GM18508 (cell line): Measurements from ENCODE around the gene DOC2B.

Experiments
- ATAC-seq: cut with Tn5 transposase; IDR thresholded peaks from one replicate; pipeline ENCODE4 v1.9.1; 2021; ENCODE audit warnings: moderate number of reproducible peaks; ENCODE audit not compliant: insufficient read depth, unreplicated experiment

Gene DOC2B

GRCh38 chr17:193841-194806, 12.7 kb upstream of the DOC2B start:
- ATAC-seq: no peak

GRCh38 chr17:193426-193810, 12.0 kb upstream of the DOC2B start:
- no peak for ATAC-seq

DNA sequence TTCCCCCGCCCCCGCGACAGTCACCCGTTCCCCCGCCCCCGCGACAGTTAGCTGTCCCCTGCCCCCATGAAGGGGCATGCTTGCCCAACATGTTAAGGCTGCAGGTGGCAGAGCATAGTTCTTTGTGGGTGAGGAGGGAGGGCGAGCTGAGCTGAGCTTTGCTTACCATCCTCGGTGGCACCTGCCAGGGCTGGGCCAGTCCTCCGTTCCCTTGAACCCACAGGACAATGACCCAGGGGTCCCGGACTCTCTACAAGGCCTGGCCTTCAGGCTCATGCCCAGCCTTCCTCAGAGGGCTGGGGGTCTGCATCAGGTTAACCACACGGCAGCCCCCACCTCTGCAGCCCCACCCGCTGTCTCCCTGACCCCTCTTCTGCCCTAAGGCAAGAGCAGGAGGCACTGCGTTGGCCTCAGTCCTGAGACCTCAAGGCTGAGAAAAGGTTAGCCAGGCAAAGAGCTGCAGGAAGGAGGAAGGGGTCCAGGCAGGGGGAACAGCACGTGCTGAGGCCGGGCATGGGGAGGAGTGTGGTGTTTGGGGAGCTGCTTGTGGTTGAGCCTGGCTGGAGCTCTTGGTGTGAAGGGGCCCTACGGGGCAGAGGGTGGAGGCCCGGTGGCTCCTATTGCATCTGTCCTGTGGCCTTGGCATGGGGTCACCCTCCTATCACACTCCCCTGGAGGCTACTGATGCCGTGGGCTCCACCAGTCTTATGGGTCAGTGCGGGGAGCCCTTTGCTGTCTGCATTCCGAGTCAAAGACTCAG, 11.4 kb upstream of the DOC2B start:
- no peak for ATAC-seq

DNA sequence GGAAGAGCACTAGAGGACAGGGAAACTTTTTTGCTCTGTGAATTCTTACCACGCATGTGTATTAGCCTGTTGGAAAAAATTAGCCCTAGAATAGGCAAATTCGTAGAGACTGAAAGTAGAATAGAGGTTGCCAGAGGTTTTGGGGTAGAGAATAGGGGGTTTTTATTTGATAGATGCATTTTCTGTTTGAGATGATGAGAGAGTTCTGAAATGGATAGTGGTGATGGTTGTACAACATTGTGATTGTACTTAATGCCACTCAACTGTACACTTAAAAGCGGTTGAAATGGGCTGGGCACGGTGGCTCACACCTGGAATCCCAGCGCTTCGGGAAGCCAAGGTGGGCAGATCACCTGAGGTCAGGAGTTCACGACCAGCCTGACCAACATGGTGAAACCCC, 8.0 kb upstream of the DOC2B start:
- no peak for ATAC-seq

DNA sequence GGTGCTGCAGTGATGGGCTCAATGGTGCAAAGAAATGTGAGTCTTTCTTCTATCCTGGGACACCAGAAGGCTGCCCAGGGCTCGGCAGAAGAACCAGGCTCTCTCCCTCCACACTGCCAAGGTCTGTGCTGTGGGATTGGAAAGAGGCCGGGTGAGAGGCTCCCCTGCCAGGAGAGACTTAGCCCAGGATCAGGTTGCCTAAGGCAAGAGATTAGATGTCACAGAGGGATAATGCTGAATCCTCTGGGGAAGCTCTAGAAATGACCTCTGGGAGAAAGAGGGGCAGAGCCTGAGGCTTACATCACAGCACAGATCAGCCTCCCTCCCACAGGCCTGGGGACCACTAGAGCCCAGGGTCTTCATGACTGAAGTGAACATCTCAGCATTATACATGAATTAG, 5.7 kb upstream of the DOC2B start:
- ATAC-seq: no peak

DNA sequence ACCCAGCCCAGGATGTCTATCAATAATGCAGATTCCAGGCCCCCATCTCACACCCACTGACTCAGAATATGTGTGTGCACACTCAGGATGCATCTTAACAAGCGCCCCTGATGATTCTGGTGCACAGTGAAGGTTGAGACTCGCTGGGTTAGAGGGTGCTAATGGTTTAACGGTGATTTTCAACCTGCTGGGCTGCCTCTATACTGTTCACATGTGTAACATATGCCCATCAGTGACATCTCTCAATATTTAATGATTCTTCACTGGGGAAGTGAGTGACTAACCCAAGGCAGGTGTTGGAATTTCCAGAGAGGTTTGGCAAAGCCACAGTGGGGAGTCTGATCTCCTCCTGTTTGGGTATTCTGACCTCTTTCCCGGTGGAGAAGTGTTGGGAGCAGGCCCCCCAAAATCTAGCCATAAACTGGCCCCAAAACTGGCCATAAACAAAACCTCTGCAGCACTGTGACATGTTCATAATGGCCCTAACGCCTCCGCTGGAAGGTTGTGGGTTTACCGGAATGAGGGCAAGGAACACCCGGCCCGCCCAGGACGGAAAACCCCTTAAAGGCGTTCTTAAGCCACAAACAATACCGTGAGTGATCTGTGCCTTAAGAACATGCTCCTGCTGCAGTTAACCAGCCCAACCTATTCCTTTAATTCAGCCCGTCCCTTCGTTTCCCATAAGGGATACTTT, 4.1 kb upstream of the DOC2B start:
- ATAC-seq: no peak

- ATAC-seq: no peak
These were observed 1.6 kb upstream of the DOC2B start for GRCh38 chr17:183021-183420.

GRCh38 chr17:182050-182751, 751 bp upstream of the DOC2B start:
- ATAC-seq: no peak

DNA sequence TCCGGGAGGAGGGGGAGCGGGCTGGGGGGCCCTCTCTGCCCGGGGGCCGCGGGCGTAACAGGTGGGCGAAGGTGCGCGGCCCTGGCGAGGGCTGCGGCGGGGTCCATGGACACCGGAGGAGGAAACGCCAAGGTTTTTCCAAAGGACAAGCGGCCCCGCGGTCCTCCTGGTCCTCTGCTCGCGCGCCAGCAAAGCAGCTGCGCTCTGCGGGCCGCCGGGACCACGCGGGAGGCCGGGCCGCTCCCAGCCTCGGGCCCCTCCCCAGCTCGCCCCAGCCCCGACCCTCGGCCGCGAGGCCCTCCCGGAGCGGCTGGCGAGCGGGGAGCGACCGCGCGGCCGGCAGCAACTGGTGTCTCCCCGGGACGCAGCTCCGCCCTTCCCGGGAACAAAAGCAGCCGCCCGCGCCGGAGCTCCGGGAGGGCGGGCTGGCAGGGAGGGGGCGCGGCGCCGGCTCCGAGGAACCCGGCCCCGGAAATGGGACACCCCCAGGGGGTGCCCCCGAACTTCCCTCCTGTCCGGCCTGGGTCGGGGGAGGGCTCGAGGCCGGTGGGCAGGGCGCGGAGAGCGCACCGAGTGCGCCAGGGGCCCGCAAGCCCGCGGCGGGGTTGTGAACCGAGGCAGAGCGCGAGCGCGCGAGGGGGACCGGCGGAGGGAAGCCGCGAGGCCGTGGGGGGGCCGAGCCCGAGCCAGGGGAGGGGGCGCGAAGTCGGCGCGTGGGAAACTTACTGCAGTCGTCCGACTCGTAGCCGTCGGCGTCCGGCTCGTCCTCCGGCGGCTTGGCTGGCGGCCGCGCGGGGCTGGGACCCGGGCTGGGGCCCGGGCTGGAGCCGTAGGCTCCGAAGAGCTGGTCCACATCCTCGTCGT, 837 bp downstream of the DOC2B start:
- no peak for ATAC-seq

- no peak for ATAC-seq
These were observed 1.6 kb downstream of the DOC2B start for GRCh38 chr17:179781-180380.

DNA sequence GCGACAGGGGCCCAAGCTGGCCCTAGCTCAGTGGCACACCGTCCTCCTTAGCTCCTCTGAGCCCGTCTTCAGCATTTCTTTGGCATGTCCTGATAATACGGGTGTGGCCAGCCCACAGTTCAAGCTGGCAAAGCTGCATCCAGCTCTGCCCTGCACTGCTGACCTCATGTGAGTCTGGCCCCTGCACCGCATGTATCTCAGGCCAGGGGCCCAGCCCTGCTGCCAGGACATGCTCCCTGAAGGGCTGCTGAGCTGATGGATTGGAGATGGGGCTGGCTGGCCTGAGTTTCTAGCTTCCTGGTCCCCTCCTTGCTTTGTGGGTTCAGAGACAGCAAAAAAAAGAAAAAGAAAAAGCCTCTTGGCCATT, 2.4 kb downstream of the DOC2B start:
- no peak for ATAC-seq

DNA sequence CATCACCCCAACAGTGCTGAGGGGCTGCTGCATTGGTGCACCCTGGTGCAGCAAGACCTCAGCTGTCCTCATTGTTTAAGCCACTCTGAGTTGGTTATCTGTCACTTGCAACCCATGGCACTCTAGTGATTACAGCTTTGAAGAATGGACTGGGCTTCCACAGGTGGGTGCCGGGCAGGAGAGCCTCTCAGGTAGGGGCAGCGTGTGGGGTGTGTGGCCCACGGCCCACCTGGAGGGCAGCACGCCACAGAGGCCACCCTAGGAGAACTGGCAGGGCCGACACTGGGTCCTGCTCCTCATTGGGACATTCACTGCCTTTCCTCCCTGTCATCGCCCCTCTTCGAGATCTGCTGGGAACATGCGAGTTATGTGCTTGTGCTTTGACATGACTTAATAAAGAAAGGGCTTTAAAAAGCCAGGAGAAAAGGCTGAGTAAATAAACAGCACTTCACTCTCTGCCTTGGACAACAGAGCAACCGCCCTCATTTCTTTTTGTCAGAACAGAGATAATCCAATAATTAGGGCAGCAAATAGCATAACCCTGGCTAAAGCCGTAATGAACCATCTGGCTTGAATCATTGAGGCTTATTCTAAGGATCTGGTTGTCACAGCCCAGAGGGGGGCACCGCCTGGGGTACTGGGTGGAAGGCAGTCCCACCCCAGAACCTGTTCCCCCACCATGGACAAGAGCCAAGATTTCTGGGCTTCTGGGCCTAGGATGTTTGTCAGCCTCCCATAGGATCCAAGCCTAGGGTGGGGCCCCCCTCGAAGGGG, 3.0 kb downstream of the DOC2B start:
- no peak for ATAC-seq

DNA sequence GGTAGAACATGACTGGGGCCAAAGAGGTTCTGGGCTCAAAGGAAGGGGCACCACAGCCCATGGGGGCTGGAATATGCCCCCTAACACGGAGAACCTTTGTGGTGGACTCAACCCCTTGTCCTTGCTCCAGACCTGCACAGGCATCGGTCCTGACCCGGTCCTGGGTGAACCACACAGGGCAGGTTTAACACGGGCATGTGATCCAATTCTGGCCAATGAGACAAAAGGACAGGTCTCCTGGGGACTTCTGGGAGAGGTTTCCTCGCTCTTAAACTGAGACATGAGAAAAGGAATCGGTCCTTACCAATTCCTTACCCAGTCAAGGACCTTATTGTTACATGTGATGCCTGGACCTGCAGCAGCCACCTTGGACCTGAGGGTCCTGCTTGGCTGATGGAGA, 3.7 kb downstream of the DOC2B start:
- ATAC-seq: no peak

DNA sequence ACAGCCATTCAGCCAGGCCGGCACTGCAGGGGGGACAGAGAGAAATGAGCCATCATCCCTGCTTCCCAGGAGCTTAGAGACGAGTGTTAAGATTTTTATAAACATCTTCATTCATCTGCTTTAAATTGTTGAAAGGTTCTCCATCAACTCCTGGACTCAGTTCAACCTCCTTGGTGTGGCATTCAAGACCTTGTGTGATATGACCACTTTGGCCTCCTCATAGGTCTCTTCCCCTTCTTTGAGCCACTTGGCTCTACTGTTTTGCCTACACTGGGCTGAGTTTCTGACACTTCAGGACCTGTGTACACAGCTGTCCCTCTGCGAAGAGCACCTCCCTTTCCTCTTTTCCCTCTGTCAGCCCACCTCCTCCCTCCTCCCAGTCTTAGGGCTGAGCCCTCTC, 4.3 kb downstream of the DOC2B start:
- ATAC-seq: no peak

GRCh38 chr17:173166-173911, 8.1 kb downstream of the DOC2B start:
- ATAC-seq: no peak

GRCh38 chr17:172401-172800, 9.0 kb downstream of the DOC2B start:
- ATAC-seq: no peak

GRCh38 chr17:171871-172270, 9.6 kb downstream of the DOC2B start:
- ATAC-seq: no peak
